K562 (cell line): Measurements from ENCODE around the gene TRIO. TPM values are rescaled to one million over a fixed set of nuclear protein-coding genes. Genes with fewer than 3 reads are reported as not detected.

Experiments used
- ATAC-seq: fragments of 200-7000 bp; cut with Tn5 transposase; 3 replicates; pipeline ENCODE4 v1.9.1; 2020; ENCODE audit warnings: moderate library complexity
- BruUV-seq: library from RNA; stranded (reverse); fragments of 400-500 nt; replicated peaks from 2 replicates; lab custom pipeline; 2021; lab: Mats Ljungman, UMichigan
- CTCF ChIA-PET: fragments of 300-600 bp; formaldehyde crosslinking; extraction: SDS; loops from one replicate; lab custom pipeline; 2021; ENCODE audit warnings: low intra/inter-chr PET ratio; lab: Yijun Ruan, JAX
- POLR2A ChIA-PET: fragments of 300-600, 350-650 bp; sonication (Branson Sonifier 250); formaldehyde crosslinking; extraction: SDS; loops from one replicate; lab custom pipeline; 2021; ENCODE audit warnings: antibody characterized with exemption, inconsistent platforms; lab: Yijun Ruan, JAX
- DNase-seq, 4 experiments: peaks; one replicate each; pipeline versions ENCODE4 v3.0.0 to v3.0.0-alpha.2; 2011 to 2018; ENCODE audit warnings: low spot score in 3 of 4, mixed read lengths in 3 of 4; ENCODE audit errors: extremely low read depth in 1 of 4
- FAIRE-seq: peaks from 2 replicates; lab custom pipeline; 2011; peaks lifted over from hg19 to GRCh38; lab: Jason Lieb, UNC
- H2AFZ ChIP-seq: 2 replicates; pipeline ENCODE4 v1.6.0; 2011; ENCODE audit warnings: low read depth, low read length, control low read depth, inconsistent platforms
- H3K27ac ChIP-seq: fragments of 200-600 bp; 3 replicates; pipeline ENCODE4 v1.8.0; 2011; ENCODE audit warnings: low read depth, mild to moderate bottlenecking, control low read depth, inconsistent platforms, low read length, moderate library complexity, mixed read lengths; ENCODE audit errors: extremely low read depth
- H3K27me3 ChIP-seq, 2 experiments: fragments of 300-600 bp in 1 of 2; 2 replicates in 1 of 2; 3 replicates in 1 of 2; pipeline versions ENCODE4 v1.6.0 to v1.8.0; 2011; ENCODE audit warnings: inconsistent platforms in 2 of 2, low read length in 2 of 2, mild to moderate bottlenecking in 1 of 2, mixed read lengths in 1 of 2, moderate library complexity in 1 of 2; ENCODE audit not compliant: control insufficient read depth in 2 of 2, insufficient read depth in 2 of 2
- H3K36me3 ChIP-seq: fragments of 300-600 bp; 3 replicates; pipeline ENCODE4 v1.8.0; 2011; ENCODE audit warnings: mild to moderate bottlenecking, low read length, inconsistent platforms; ENCODE audit not compliant: control insufficient read depth, insufficient read depth
- H3K4me1 ChIP-seq, 2 experiments: fragments of 200-600 bp in 1 of 2; replicated peaks in 1 of 2; 2 replicates in 1 of 2; 3 replicates in 1 of 2; pipeline versions ENCODE4 v1.5.1 to v1.8.0; 2011; ENCODE audit warnings: inconsistent platforms in 2 of 2, low read length in 2 of 2, mild to moderate bottlenecking in 1 of 2, mixed read lengths in 1 of 2, moderate library complexity in 1 of 2; ENCODE audit not compliant: control insufficient read depth in 2 of 2, insufficient read depth in 2 of 2
- H3K4me2 ChIP-seq: 2 replicates; pipeline ENCODE4 v1.6.1; 2011; ENCODE audit warnings: low read length, control low read depth, inconsistent platforms, mixed read lengths; ENCODE audit not compliant: insufficient read depth
- H3K4me3 ChIP-seq: fragments of 200-600 bp; sonication (generic), shearing (Covaris generic); 2 replicates; pipeline ENCODE4 v1.5.1; 2016; ENCODE audit warnings: control low read depth, inconsistent platforms
- H3K79me2 ChIP-seq: fragments of 200-600 bp; 3 replicates; pipeline ENCODE4 v1.8.0; 2011; ENCODE audit warnings: low read length, inconsistent platforms; ENCODE audit not compliant: control insufficient read depth, insufficient read depth
- H3K9ac ChIP-seq, 2 experiments: 2 replicates each; pipeline versions ENCODE4 v1.6.0 to v1.6.1; 2011; ENCODE audit warnings: low read depth in 2 of 2, low read length in 2 of 2, control low read depth in 1 of 2, inconsistent platforms in 1 of 2, mild to moderate bottlenecking in 1 of 2, mixed read lengths in 1 of 2; ENCODE audit not compliant: insufficient read depth in 1 of 2
- H3K9me1 ChIP-seq: one replicate; pipeline ENCODE4 v1.6.0; 2011; ENCODE audit warnings: inconsistent platforms, mild to moderate bottlenecking, low read length, moderate library complexity; ENCODE audit not compliant: control insufficient read depth, insufficient read depth
- H3K9me3 ChIP-seq: replicated peaks from 2 replicates; pipeline ENCODE4 v1.5.1; 2011; ENCODE audit warnings: low read depth, low read length, inconsistent platforms; ENCODE audit not compliant: control insufficient read depth, insufficient read depth
- H4K20me1 ChIP-seq: replicated peaks from 2 replicates; pipeline ENCODE4 v1.6.1; 2011; ENCODE audit warnings: low read length, inconsistent platforms, mixed read lengths; ENCODE audit not compliant: control insufficient read depth, insufficient read depth
- DACH1 ChIP-seq: fragments of 450-650 bp; IDR thresholded peaks from 2 replicates; pipeline ENCODE4 v1.6.1; 2018; ENCODE audit not compliant: partially characterized antibody
- ELF4 ChIP-seq: fragments of 450-650 bp; formaldehyde crosslinking; IDR thresholded peaks from 2 replicates; pipeline ENCODE4 v1.4.0; 2022; ENCODE audit warnings: missing genetic modification characterization
- GABPA ChIP-seq: fragments of 200-800 bp; sonication (Bioruptor generic); conservative IDR thresholded peaks from 2 replicates; pipeline ENCODE4 v1.6.1; 2016; ENCODE audit warnings: low read depth, missing genetic modification characterization, missing compliant biosample characterization
- HMGXB4 ChIP-seq: sonication (generic); formaldehyde crosslinking; IDR thresholded peaks from 2 replicates; pipeline ENCODE4 v1.8.1; 2023; ENCODE audit warnings: mild to moderate bottlenecking, missing genetic modification reagents
- JUNB ChIP-seq: fragments of 450-650 bp; formaldehyde crosslinking; conservative IDR thresholded peaks from 2 replicates; pipeline ENCODE4 v1.4.0; 2020; ENCODE audit warnings: mild to moderate bottlenecking
- ZBTB8A ChIP-seq: fragments of 450-650 bp; IDR thresholded peaks from 2 replicates; pipeline ENCODE4 v1.6.1; 2018; ENCODE audit warnings: mild to moderate bottlenecking, moderate library complexity; ENCODE audit not compliant: partially characterized antibody
- ZNF12 ChIP-seq: sonication (generic); formaldehyde crosslinking; IDR thresholded peaks from 2 replicates; pipeline ENCODE4 v1.4.0; 2020; ENCODE audit warnings: mild to moderate bottlenecking, missing genetic modification reagents
- ZNF586 ChIP-seq: fragments of 450-650 bp; formaldehyde crosslinking; conservative IDR thresholded peaks from 2 replicates; pipeline ENCODE4 v1.4.0; 2020; ENCODE audit warnings: mild to moderate bottlenecking, moderate library complexity
- ZNF75A ChIP-seq: fragments of 450-650 bp; formaldehyde crosslinking; IDR thresholded peaks from 2 replicates; pipeline ENCODE4 v1.4.0; 2020; ENCODE audit warnings: mild to moderate bottlenecking
- ZNF77 ChIP-seq: fragments of 250-450 bp; sonication (Bioruptor Pico); IDR thresholded peaks from 2 replicates; pipeline ENCODE4 v1.5.0; 2020
- WGBS: fragments of 100-300 bp; shearing (Covaris generic); methylation state at CpG from one replicate; pipeline ENCODE4 v1.1.6; 2016; ENCODE audit warnings: low coverage, mixed read lengths; ENCODE audit not compliant: insufficient coverage; ENCODE audit errors: missing lambda C conversion rate; 5-methylcytosine and 5-hydroxymethylcytosine counted together
- in situ Hi-C: fragments of 300-500 bp; cut with MboI; formaldehyde crosslinking; loops from 4 replicates; pipeline ENCODE4 v1.15.0; 2018; ENCODE audit warnings: inconsistent platforms, mixed read lengths
- intact Hi-C: fragments of 100-400 bp; cut with micrococcal nuclease; formaldehyde crosslinking; loops from 2 replicates; pipeline ENCODE4 v1.14.2; 2022
- polyA plus RNA-seq, 8 experiments: library from polyadenylated mRNA; depleted of rRNA in 4 of 8; stranded (reverse) in 5 of 8; unstranded in 3 of 8; fragments of >200 nt; fragmentation: Nextera tagmentation in 2 of 8; fragmentation: Illumina TruSeq in 1 of 8; extraction: Ambion mirVana in 2 of 8; extraction: Trizol in 1 of 8; gene quantifications; 2 replicates each; pipeline versions ENCODE4 v1.2.1 to v1.2.3, GENCODE V29; 2011 to 2014; ENCODE audit warnings: inconsistent platforms in 1 of 8, missing spikeins in 1 of 8
- total RNA-seq, 7 experiments: library from RNA; depleted of rRNA in 6 of 7; stranded (reverse); fragments of >200 nt in 6 of 7; fragmentation: Illumina TruSeq in 2 of 7; extraction: Trizol in 2 of 7; gene quantifications; 2 replicates each; pipeline versions ENCODE4 v1.2.1 to v1.2.3, GENCODE V29; 2011 to 2021; ENCODE audit warnings: low replicate concordance in 1 of 7
- TF ChIP-seq, protein P1 (sequence below): fragments of 200-800 bp; sonication (Bioruptor generic); IDR thresholded peaks from 2 replicates; pipeline ENCODE4 v1.6.1; 2017; ENCODE audit warnings: missing genetic modification characterization, missing compliant biosample characterization
- TF ChIP-seq, protein P2 (sequence below): sonication (generic); formaldehyde crosslinking; IDR thresholded peaks from 2 replicates; pipeline ENCODE4 v1.5.0; 2020; ENCODE audit warnings: missing genetic modification reagents
- TF ChIP-seq, protein P3 (sequence below): fragments of 250-450 bp; sonication (Bioruptor Pico); IDR thresholded peaks from 2 replicates; pipeline ENCODE4 v1.4.0; 2020; ENCODE audit warnings: mild to moderate bottlenecking, moderate library complexity

The TRIO gene
- total and polyA plus RNA-seq, 9 of the 15 experiments (the other 6 are each of a cell fraction or from before 2014, with no cell fraction given) = 0.24 to 5.0 (median 1.1) TPM

DNA sequence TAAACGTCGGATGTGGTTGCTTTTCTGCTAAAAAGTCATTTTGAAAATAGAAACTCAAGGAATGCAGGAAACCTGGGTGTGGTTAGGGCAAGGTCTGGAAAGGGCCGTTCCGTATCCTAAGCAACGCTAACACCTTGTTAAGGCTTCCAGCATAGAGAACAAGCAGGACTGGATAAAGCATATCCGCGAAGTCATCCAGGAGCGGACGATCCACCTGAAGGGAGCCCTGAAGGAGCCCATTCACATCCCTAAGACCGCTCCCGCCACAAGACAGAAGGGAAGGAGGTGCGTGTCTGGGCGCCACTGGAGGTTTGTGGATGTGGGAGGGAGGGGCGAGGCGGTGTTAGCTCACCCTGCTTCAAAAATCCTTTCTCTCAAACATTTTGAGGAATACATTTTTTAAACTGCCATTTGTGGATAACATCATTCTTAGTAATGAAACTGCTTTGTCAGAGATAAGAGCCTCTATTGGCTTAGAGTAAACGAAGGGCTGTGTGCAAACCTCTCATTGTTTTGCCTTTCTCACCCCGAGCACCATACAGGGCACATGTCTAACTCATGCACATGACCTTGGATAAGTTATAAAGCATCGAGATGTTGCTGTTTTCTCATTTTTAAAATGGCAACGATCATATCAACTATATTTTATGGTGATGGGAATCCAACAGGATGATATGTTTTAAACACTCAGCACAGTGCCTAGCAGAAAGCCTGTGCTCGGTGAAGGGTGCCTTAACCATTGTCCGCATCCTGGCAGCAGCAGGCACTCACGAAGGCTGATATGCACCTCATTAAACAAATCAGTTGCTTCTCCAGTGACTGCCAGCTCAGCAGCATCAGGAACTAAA is 262.8 kb downstream of the TRIO start:
- Histone ChIP-seq H3K4me2 (no peak overlapping the region), H3K4me1 (no peaks in the 10 kb centered on the region), H3K4me3 (no peak overlapping the region), H3K27ac (no peak overlapping the region), H4K20me1 (no peaks in the 10 kb centered on the region), H3K79me2 (no peaks in the 10 kb centered on the region), H3K9me1 (no peaks in the 10 kb centered on the region), H3K36me3 (no peaks in the 10 kb centered on the region), H3K9me3 (no peaks in the 10 kb centered on the region), H3K27me3 (peaks cover 5 to 24% of the 10 kb centered on the region in 2 experiments; a peak in 4 of 5 replicates), H3K9ac (no peak overlapping the region), H2AFZ (no peak overlapping the region)
- ChIA-PET POLR2A (no interaction called here), CTCF (no interaction called here)
- in situ Hi-C loops = no loop called here
- DNase-seq (no peak), FAIRE-seq (no peak), ATAC-seq (no peak)
- intact Hi-C loops = no loop called here
- WGBS = 9% methylated on average over 22 of the region's 22 CpGs
- TF ChIP-seq ZNF77 (CRISPR knock-in tag) (no peak), ZNF75A (no peak), ZBTB8A (no peak), GABPA (tag) (no peak), ZNF12 (CRISPR knock-in tag) (no peak), DACH1 (no peak), ZNF586 (CRISPR knock-in tag) (no peak), JUNB (no peak), HMGXB4 (CRISPR knock-in tag) (no peak), ELF4 (CRISPR knock-in tag) (no peak)
- TF ChIP-seq, protein P1, sequence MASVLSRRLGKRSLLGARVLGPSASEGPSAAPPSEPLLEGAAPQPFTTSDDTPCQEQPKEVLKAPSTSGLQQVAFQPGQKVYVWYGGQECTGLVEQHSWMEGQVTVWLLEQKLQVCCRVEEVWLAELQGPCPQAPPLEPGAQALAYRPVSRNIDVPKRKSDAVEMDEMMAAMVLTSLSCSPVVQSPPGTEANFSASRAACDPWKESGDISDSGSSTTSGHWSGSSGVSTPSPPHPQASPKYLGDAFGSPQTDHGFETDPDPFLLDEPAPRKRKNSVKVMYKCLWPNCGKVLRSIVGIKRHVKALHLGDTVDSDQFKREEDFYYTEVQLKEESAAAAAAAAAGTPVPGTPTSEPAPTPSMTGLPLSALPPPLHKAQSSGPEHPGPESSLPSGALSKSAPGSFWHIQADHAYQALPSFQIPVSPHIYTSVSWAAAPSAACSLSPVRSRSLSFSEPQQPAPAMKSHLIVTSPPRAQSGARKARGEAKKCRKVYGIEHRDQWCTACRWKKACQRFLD (CRISPR knock-in tag) = no peak
- TF ChIP-seq, protein P2, sequence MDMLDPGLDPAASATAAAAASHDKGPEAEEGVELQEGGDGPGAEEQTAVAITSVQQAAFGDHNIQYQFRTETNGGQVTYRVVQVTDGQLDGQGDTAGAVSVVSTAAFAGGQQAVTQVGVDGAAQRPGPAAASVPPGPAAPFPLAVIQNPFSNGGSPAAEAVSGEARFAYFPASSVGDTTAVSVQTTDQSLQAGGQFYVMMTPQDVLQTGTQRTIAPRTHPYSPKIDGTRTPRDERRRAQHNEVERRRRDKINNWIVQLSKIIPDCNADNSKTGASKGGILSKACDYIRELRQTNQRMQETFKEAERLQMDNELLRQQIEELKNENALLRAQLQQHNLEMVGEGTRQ (CRISPR knock-in tag) = no peak
- TF ChIP-seq, protein P3, sequence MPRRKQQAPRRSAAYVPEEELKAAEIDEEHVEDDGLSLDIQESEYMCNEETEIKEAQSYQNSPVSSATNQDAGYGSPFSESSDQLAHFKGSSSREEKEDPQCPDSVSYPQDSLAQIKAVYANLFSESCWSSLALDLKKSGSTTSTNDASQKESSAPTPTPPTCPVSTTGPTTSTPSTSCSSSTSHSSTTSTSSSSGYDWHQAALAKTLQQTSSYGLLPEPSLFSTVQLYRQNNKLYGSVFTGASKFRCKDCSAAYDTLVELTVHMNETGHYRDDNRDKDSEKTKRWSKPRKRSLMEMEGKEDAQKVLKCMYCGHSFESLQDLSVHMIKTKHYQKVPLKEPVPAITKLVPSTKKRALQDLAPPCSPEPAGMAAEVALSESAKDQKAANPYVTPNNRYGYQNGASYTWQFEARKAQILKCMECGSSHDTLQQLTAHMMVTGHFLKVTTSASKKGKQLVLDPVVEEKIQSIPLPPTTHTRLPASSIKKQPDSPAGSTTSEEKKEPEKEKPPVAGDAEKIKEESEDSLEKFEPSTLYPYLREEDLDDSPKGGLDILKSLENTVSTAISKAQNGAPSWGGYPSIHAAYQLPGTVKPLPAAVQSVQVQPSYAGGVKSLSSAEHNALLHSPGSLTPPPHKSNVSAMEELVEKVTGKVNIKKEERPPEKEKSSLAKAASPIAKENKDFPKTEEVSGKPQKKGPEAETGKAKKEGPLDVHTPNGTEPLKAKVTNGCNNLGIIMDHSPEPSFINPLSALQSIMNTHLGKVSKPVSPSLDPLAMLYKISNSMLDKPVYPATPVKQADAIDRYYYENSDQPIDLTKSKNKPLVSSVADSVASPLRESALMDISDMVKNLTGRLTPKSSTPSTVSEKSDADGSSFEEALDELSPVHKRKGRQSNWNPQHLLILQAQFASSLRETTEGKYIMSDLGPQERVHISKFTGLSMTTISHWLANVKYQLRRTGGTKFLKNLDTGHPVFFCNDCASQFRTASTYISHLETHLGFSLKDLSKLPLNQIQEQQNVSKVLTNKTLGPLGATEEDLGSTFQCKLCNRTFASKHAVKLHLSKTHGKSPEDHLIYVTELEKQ (CRISPR knock-in tag) = no peak
- BruUV-seq = no TSS peak
